Thoracic aorta (tissue), 2 donors: ENCODE measurements around the gene ERVV-1. TPM values are rescaled to one million over a fixed set of nuclear protein-coding genes. Genes with fewer than 3 reads are reported as not detected.

ENCODE experiments used
- ATAC-seq: fragments of 150-250 bp; one replicate; pipeline ENCODE4 v1.8.0; 2017; ENCODE audit warnings: low read depth; ENCODE audit not compliant: insufficient number of reproducible peaks, low FRiP score
- DNase-seq: peaks from one replicate; pipeline ENCODE4 v3.0.0-alpha.2; 2020; ENCODE audit warnings: low spot score
- H3K27ac ChIP-seq, 2 donors: fragments of 200-600 bp; sonication (generic); 1 replicate in 1 of 2; 2 replicates in 1 of 2; pipeline ENCODE4 v1.5.1; 2016; ENCODE audit warnings: mild to moderate bottlenecking in 2 of 2, moderate library complexity in 2 of 2
- H3K27me3 ChIP-seq: fragments of 200-600 bp; sonication (generic); replicated peaks from 2 replicates; pipeline ENCODE4 v1.6.0; 2016; ENCODE audit warnings: mild to moderate bottlenecking; ENCODE audit not compliant: insufficient read depth
- H3K36me3 ChIP-seq: fragments of 200-600 bp; sonication (generic); one replicate; pipeline ENCODE4 v1.5.1; 2016
- H3K4me1 ChIP-seq, 2 donors: fragments of 200-600 bp; sonication (generic); 1 replicate in 1 of 2; 2 replicates in 1 of 2; pipeline versions ENCODE4 v1.5.1 to v1.6.0; 2016; ENCODE audit warnings: low read depth in 2 of 2, mild to moderate bottlenecking in 1 of 2; ENCODE audit not compliant: control insufficient read depth in 1 of 2
- H3K4me3 ChIP-seq: fragments of 200-600 bp; sonication (generic); 2 replicates; pipeline ENCODE4 v1.5.1; 2016; ENCODE audit warnings: mild to moderate bottlenecking
- H3K9me3 ChIP-seq: fragments of 200-600 bp; sonication (generic); 2 replicates; pipeline ENCODE4 v1.5.1; 2016
- CTCF ChIP-seq: fragments of 200-600 bp; sonication (generic); IDR thresholded peaks from one replicate; pipeline ENCODE4 v1.5.1; 2019; ENCODE audit warnings: antibody characterized with exemption
- total RNA-seq, 2 donors: library from RNA; depleted of rRNA; stranded (reverse); fragments of >200 nt; gene quantifications; one replicate each; pipeline versions ENCODE4 v1.1.0 to v1.2.3, GENCODE V29; 2016

Gene ERVV-1
- total RNA-seq, 2 donors from 2014 or later: not detected

- no peak for ATAC-seq
- no peak for DNase-seq
- peaks cover 23% of the 10 kb centered on the region for H3K36me3 ChIP-seq
- no peaks in the 10 kb centered on the region for H3K27me3 ChIP-seq
- TF ChIP-seq CTCF: no peak
- no peaks in the 10 kb centered on the region for H3K9me3 ChIP-seq
- H3K4me3 ChIP-seq: no peak overlapping the region
- H3K27ac ChIP-seq: no peak overlapping the region
- peaks cover 7 to 23% of the 10 kb centered on the region in 2 donors for H3K4me1 ChIP-seq
Measured at GRCh38 chr19:52990759-52991418, 22.8 kb upstream of the ERVV-1 start.

DNA sequence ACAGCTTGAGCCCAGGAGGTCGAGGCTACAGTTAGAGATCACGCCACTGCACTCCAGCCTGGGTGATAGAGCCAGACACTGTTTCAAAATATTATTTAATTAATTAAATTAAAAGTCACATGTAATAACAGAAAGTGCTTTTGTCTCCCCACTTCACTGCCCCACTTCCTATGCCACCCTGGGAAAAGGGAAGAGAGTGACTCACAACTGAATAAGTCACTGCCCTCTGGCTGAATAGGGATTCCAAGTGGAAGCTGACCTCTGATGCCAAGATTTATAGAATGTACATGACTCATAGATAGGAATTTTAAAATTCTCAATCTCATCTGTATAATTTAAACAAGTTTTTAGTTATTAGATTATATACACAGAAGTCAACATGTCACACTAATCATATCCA, 22.2 kb upstream of the ERVV-1 start:
- peaks cover 17% of the 10 kb centered on the region for H3K36me3 ChIP-seq
- no peaks in the 10 kb centered on the region for H3K9me3 ChIP-seq
- H3K27me3 ChIP-seq: no peaks in the 10 kb centered on the region
- DNase-seq (no peak), ATAC-seq (no peak)
- TF ChIP-seq CTCF: no peak
- peaks cover 7 to 23% of the 10 kb centered on the region in 2 donors for H3K4me1 ChIP-seq
- peak overlapping the region; percentile 53 to 75 for H3K27ac ChIP-seq
- H3K4me3 ChIP-seq: no peak overlapping the region

DNA sequence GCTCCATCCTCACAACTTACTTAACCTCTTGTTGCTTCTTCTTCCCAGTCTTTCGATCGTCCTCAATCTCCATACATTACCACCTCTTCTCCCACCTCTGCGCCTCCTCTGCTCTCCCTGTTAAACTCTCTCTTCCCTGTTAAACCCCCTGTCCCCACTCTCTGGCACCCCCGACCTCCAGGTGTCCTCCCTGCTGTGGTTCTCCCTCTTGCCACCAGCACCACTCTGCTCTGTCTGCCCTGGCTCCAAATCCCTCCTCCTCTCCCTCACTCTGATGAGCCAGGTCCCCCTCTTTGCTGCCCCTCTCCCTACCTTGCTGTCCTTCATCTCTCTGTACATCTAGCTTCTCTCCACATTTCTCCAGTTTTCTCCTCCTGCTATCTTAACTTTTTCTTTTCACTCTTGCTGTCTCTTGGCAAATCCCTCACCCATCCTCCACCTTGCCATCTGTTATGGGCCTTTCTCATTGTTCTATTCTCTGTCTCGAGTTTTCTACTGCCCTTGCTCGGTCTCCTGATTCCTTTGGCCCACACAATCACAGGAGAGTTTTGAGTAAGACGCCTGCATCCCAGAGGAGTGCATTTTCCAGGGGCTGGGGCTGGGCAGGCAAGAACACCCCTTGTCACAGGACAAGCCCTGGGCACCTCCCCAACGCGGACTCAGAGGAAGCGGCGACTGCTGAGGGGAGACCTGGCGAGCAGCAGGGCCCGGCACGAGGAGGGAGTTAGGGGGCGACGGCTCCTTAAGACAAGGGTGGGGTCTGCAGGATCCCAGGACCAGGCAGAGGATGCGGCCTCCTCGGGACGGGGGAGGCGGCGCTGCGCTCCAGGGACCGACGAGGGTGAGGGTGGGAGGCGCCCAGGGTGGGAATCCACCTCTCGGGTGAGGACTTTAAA, 21.4 kb upstream of the ERVV-1 start:
- ATAC-seq: no peak
- H3K27me3 ChIP-seq: no peaks in the 10 kb centered on the region
- H3K4me1 ChIP-seq: peaks cover 7 to 23% of the 10 kb centered on the region in 2 donors
- H3K36me3 ChIP-seq: peaks cover 10% of the 10 kb centered on the region
- peak overlapping the region; percentile 53 to 75 for H3K27ac ChIP-seq
- no peaks in the 10 kb centered on the region for H3K9me3 ChIP-seq
- peak overlapping the region; percentile 75 for H3K4me3 ChIP-seq
- no peak for DNase-seq
- TF ChIP-seq CTCF: no peak

- peaks cover 7 to 23% of the 10 kb centered on the region in 2 donors for H3K4me1 ChIP-seq
- H3K27me3 ChIP-seq: no peaks in the 10 kb centered on the region
- H3K36me3 ChIP-seq: peaks cover 7% of the 10 kb centered on the region
- peak overlapping the region; percentile 75 for H3K4me3 ChIP-seq
- no peaks in the 10 kb centered on the region for H3K9me3 ChIP-seq
- peak; percentile 69 for DNase-seq
- H3K27ac ChIP-seq: peak overlapping the region; percentile 53 to 75
- TF ChIP-seq CTCF: peak; percentile 75
- peak; percentile 37 for ATAC-seq
Measured at GRCh38 chr19:52993342-52994178, 20.2 kb upstream of the ERVV-1 start.

DNA sequence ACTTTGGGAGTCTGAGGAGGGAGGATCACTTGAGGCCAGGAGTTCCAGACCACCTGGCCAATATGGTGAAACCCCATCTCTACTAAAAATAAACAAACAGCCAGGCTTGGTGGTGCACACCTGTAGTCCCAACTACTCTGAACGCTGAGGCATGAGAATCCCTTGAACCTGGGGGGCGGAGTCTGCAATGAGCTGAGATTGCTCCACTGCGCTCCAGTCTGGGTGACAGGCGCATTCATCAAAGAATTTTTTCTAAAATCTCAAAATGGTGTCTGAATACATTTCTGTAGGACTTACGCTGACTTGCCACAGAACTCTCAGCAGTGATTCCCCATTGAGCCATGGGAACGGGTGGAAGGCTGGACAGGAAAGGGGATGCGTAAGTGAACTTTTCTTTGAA, 18.0 kb upstream of the ERVV-1 start:
- Histone ChIP-seq H3K4me1 (peaks cover 7 to 23% of the 10 kb centered on the region in 2 donors), H3K27ac (no peak overlapping the region), H3K9me3 (no peaks in the 10 kb centered on the region), H3K27me3 (no peaks in the 10 kb centered on the region), H3K36me3 (no peaks in the 10 kb centered on the region), H3K4me3 (no peak overlapping the region)
- ATAC-seq: no peak
- no peak for TF ChIP-seq CTCF
- no peak for DNase-seq
